Fibroblast of mammary gland (primary cell): ENCODE results near the gene SPTLC2.

Experiments used
- DNase-seq: peaks from one replicate; pipeline ENCODE4 v3.0.0-alpha.2; 2010; ENCODE audit warnings: low read depth
- H3K4me3 ChIP-seq: 2 replicates; pipeline ENCODE4 v1.5.1; 2011; ENCODE audit warnings: low read depth, mild to moderate bottlenecking, low read length, moderate library complexity; ENCODE audit not compliant: control insufficient read depth
- TF ChIP-seq, protein P1 (sequence below): conservative IDR thresholded peaks from 2 replicates; pipeline ENCODE4 v1.5.1; 2011; ENCODE audit warnings: low read depth, low read length, inconsistent platforms; ENCODE audit not compliant: control insufficient read depth, insufficient read depth

SPTLC2 gene

DNA sequence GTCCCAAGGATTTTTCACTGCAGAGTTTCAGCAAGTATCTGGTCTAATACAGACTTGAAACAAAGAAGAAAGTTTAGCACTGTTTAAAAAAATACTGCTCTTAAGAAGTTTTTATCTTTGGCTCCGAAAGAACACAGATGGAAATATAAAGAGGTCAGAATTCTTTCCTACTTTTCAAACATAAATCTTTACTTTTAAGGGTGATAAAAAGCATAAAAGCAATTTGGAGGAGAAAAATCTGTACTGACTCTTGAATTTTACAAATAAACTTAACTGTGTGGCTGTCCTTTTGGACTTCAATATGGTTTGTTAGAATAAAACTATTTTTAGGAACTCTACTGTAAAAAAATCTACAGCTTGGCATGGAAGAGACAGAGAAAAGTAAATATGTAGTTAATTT, 90.2 kb downstream of the SPTLC2 start:
- DNase-seq, result no peak
- TF ChIP-seq, protein P1, sequence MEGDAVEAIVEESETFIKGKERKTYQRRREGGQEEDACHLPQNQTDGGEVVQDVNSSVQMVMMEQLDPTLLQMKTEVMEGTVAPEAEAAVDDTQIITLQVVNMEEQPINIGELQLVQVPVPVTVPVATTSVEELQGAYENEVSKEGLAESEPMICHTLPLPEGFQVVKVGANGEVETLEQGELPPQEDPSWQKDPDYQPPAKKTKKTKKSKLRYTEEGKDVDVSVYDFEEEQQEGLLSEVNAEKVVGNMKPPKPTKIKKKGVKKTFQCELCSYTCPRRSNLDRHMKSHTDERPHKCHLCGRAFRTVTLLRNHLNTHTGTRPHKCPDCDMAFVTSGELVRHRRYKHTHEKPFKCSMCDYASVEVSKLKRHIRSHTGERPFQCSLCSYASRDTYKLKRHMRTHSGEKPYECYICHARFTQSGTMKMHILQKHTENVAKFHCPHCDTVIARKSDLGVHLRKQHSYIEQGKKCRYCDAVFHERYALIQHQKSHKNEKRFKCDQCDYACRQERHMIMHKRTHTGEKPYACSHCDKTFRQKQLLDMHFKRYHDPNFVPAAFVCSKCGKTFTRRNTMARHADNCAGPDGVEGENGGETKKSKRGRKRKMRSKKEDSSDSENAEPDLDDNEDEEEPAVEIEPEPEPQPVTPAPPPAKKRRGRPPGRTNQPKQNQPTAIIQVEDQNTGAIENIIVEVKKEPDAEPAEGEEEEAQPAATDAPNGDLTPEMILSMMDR, result no peak
- H3K4me3 ChIP-seq, result no peak overlapping the region

DNA sequence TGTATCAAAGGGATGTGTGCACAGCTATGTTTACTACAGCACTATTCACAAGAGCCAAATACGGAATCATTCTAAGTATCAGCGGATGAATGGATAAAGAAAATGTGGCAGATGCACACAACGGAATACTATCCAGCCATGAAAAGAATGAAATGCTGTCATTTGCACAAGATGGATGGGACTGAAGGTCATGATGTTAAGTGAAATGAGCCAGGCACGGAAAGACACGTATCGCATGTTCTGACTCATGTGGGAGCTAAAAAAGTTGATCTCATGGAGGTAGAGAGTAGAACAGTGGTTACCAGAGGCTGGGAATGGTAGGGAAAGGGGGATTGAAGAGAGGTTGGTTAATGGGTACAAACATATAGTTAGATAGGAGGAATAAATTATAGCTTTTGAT, 91.9 kb downstream of the SPTLC2 start:
- DNase-seq, result no peak
- TF ChIP-seq, protein P1, result no peak
- no peak overlapping the region for H3K4me3 ChIP-seq

DNA sequence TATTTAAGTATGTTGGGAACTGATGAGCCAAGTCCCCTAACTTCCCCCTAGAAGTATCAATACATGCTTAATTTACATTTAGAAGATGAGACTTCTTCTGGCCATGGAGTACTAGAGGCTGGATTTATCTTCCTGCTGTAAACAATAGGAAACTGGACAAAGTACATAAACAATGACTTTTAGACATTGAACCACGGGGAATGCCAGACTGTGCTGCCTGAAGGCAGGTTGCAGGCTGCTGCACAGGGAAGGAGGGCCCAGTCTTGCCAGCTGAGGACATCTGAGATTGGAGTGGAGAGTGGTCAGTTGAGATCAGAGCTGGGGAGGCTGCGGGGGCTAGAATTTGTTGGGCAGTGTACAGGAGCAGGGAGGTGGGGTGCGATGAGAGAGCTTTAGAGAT, 93.3 kb downstream of the SPTLC2 start:
- TF ChIP-seq, protein P1, result no peak
- no peak for DNase-seq
- no peak overlapping the region for H3K4me3 ChIP-seq

DNA sequence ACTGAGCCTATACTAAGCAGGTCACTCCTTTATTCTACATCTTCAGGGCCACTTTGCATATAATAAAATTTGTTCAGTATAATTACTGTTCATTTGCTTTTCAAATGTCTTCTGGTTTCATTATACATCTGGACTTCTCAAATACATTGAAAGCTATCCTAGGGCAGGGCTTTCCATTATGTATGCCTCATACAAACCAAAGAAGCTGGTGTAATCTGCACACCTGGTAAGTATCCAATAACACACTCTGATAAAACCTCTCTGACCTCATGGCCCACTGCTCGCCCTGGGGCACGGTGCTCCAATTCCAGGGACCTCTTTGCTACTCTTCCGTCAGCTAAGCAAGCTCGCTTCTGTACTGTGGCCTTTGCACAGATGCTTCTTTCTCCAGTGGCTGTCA, 95.9 kb downstream of the SPTLC2 start:
- TF ChIP-seq, protein P1, result no peak
- no peak overlapping the region for H3K4me3 ChIP-seq
- no peak for DNase-seq

DNA sequence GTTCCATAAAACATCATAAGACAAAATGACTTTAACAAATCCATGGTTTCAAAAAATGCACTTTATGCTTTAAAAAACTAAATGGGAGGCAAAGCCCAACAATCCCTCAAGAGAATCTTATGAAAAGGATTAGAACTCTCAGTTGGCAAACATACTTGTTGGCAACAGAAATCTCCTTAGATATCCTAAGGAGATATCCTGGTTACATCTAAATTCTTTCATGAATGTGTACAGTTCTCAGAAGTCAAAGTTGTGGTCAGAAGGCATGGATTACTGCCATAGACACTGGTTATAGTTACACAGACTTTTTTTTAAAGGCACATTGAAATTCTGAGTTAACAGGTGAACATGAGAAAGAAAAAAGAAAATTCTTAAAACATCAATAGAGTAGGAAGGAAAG, 100.3 kb downstream of the SPTLC2 start:
- no peak overlapping the region for H3K4me3 ChIP-seq
- no peak for DNase-seq

DNA sequence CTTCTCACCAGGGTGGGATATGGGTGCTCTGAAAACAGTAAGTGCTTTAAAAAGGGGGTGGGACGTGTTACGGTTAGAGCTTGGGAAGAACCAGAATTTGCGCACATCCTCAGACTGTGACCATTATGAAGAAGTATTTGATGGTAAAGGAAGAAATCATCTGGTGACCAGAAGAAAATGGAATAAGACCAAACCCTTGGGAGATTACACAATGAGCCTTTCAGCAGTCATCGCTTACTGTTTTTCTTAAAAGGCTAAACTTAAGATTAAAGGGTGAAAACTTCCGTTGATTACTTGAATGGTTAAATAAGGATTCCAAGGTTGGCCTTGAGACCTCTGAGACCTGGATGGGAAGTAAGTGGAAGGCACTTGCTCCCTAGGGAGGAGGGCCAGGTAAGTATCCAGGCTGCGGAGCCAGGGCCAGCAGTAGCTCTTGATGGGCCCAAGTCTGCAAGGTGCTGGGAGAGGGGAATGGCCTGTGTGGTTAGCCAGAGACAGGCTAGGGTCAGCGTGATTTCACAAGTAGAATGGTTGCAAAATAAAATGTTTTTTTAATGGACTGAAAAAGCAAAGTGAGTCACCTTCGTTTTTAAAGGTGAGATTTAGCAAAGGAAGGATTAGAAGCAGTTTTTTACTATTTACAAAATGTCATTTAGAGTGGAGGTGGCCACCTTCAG, 104.8 kb downstream of the SPTLC2 start:
- H3K4me3 ChIP-seq, result no peak overlapping the region
- no peak for DNase-seq
- TF ChIP-seq, protein P1, result no peak

More for the DNA sequence above, 100.3 kb downstream of the SPTLC2 start:
- TF ChIP-seq, protein P1, result no peak

DNA sequence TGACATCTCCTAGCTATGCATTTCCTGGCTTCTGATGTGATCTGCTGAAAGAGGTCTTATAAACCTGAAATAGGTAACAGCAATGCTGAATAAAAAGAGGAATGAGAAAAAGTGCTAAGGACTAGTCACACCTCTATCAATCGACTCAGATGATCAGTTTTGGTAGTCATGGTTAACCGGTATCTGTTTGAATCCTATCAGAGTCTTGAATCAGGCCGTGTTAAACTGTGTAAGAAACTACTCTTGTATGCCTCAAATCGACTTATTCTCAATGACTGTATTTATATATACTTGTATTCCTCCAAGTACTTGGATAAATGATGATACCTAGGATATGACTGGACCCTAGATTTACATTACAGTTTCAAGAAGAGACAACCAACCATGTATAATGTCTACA, 107.1 kb downstream of the SPTLC2 start:
- TF ChIP-seq, protein P1, result no peak
- no peak overlapping the region for H3K4me3 ChIP-seq
- DNase-seq, result no peak
